Omental fat pad (tissue), 4 donors: ENCODE data around the gene PIK3C2B. TPM values are rescaled to one million over a fixed set of nuclear protein-coding genes. Genes with fewer than 3 reads are reported as not detected.

Experiments used
- ATAC-seq: fragments of 150-250 bp; one replicate; pipeline ENCODE4 v1.9.1; 2016; ENCODE audit warnings: mild to moderate bottlenecking, moderate library complexity; ENCODE audit not compliant: low FRiP score
- DNase-seq: peaks from one replicate; pipeline ENCODE4 v3.0.0-alpha.2; 2019; ENCODE audit warnings: low spot score
- total RNA-seq, 4 donors: library from RNA; depleted of rRNA; stranded (reverse); fragments of >200 nt; gene quantifications; one replicate each; pipeline ENCODE4 v1.1.0, GENCODE V29; 2016
- TF ChIP-seq, protein P1 (sequence below), 3 donors: fragments of 450-650 bp; IDR thresholded peaks; one replicate each; pipeline ENCODE4 v1.5.1; 2016 to 2017; ENCODE audit warnings: antibody characterized with exemption in 3 of 3, mild to moderate bottlenecking in 3 of 3, moderate library complexity in 2 of 3

Gene PIK3C2B
- total RNA-seq, 4 donors from 2014 or later: 17.2 to 42.4 (median 31.6) TPM

DNA sequence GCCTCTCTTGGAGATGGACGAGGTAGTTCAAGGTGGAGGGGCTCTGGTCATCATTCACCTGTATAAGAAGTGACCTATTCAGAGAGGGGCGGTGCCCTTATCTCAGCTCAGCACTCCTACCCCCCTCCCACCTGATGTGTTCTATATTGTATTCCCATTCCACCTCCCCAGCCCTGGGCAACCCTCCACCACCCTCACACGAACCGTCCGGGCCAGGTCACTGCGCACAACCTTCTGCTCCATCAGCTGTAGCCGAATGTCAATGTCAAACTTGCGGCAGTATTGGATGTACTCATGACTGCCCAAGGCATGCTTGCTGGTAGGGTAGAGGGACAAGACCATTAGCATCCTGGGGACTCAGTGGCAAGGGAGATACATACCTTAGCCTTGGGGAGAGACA is 34.3 kb downstream of the PIK3C2B start:
- DNase-seq (no peak), ATAC-seq (no peak)
- TF ChIP-seq, protein P1, sequence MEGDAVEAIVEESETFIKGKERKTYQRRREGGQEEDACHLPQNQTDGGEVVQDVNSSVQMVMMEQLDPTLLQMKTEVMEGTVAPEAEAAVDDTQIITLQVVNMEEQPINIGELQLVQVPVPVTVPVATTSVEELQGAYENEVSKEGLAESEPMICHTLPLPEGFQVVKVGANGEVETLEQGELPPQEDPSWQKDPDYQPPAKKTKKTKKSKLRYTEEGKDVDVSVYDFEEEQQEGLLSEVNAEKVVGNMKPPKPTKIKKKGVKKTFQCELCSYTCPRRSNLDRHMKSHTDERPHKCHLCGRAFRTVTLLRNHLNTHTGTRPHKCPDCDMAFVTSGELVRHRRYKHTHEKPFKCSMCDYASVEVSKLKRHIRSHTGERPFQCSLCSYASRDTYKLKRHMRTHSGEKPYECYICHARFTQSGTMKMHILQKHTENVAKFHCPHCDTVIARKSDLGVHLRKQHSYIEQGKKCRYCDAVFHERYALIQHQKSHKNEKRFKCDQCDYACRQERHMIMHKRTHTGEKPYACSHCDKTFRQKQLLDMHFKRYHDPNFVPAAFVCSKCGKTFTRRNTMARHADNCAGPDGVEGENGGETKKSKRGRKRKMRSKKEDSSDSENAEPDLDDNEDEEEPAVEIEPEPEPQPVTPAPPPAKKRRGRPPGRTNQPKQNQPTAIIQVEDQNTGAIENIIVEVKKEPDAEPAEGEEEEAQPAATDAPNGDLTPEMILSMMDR (IDR thresholded peaks at IDR 0.05): no peak

DNA sequence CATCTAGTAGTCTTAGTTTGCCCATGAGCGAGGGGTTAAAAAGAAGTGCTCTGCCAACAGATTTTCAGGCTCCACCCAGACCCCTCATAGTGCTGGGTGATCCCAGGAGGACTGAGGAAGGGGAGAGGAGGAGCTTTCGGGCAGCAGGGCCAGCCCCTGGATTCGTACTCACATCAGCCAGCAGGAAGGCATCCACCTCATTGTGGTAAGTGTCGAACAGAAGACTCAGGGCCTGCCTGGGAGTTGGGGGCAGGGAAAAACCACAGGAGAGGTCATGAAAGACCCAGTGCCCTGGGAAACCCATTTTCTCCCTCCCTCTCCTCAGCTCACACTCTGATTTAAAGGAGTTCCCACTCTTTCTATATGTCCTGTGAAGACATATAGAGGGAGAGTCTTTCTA is 34.9 kb downstream of the PIK3C2B start:
- TF ChIP-seq, protein P1 (IDR thresholded peaks at IDR 0.05): no peak
- DNase-seq (no peak), ATAC-seq (no peak)

DNA sequence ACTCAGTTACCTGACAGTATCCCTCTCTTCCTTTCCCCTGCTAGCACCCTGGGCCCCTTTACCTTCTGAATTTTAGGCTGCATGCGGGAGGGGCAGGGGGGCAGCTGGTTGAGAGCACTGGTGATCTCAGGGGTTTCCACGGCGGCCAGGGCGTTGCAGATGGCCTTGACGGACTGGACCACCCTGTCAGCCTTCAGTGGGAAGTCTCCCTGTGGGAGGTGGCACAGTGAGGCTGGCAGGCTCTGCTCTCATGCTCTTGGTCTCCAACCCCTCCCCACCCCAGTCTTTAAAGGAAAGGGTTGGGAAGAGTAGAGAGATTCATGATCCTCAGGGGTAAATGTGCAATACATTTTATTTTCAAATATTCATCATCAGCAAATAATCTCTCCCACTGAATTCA is 36.9 kb downstream of the PIK3C2B start:
- TF ChIP-seq, protein P1 (IDR thresholded peaks at IDR 0.05): no peak
- DNase-seq (no peak), ATAC-seq (no peak)

DNA sequence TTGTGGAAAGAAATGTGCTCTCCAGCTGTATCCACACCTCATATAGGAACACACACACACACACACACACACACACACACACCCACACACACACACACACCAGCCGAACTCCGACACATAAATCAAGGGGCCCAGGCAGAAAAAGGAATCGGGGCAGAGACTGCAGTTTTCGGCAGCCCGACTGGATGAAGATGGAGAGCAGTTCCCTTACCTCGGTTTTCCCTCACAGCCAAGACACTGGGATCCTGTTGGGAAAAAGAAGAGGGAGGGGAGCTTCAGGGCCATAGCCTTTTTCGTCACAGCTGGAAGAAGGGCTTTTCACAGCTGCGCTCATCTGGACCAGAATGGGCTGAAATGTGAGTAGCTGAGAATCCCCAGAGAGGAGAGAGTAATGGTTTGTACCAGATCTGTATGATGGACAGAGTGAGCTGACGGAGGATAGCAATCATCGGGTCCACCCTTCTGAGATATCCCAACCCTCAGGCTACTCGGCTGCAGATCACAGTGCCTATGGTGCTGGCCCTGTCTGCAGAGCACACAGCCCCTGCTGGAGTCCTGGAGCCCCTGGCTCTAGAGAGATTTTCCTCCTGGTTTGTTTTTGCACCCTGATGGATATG is 37.7 kb downstream of the PIK3C2B start:
- no peak for ATAC-seq
- TF ChIP-seq, protein P1 (IDR thresholded peaks at IDR 0.05): no peak
- no peak for DNase-seq

DNA sequence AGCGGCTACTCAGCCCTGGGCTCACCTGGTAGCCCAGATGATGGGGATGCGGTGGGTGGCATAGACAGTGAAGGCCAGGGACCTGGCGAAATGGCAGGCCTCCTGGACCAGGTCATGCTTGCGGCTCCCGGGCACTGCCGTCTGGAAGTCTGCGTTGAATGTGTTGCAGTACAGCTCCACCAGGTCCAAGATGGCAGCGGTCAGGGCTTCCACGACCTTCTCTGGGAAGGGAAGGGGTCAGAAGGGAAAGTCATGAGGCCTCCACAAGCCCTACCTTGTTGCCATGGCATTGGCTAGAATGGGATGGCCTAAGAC is 38.8 kb downstream of the PIK3C2B start:
- TF ChIP-seq, protein P1 (IDR thresholded peaks at IDR 0.05): no peak
- DNase-seq (no peak), ATAC-seq (no peak)

DNA sequence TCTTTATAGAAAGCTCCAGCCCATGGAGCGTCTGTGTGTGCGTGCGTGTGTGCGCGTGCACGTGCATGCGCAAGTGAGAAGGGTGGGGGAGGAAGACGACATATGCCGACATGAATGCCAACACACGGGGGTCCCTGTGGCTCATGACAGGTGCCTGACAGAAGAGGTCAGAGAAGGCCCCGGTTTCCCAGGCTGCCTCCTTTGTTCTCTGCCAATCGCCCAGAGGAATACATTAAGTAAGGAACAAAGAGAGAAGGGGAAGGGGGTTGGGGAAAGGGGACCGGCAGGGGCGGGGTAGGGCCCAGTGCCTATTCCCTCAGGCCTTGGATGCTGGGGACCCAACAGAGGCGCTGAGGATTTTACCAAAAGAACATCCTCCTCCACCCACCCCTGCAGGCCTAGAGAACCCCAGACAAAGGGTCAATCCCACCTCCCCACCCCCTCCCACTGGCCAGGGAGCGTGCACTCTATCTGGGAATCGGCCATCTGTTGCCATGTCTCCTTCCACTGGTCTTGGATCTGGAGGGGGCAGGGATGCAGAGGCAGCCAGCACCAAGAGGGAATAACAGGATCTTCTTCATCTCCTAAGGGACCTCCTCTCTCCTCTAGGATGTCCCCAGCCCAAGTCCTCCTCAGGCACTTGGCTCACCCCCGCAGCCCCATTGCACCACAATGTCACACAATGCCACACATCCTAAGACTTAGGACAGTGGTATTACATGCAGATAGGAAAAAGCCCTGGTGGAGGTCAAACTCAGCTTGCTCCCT is 39.4 kb downstream of the PIK3C2B start:
- DNase-seq (no peak), ATAC-seq (no peak)
- TF ChIP-seq, protein P1 (IDR thresholded peaks at IDR 0.05): no peak

DNA sequence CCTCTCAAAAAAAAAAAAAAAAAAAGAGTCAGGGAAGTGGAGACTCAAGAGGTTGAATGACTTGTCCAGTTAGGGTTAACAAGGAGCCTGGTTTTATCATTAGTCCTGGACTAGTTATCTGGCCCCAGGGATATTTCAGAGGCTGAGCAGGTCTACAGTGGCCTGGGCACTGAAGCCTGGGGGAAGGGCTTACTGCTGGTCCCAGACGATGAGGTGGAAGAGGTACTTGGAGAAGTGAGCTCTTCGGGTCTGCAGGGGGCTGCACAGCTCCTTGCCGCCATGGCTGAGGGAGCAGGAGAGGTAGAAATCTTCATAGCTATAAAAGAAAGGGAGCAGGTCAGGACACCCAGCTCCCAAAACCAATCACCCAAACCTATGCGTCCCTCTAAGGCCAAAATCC is 40.1 kb downstream of the PIK3C2B start:
- DNase-seq: no peak
- TF ChIP-seq, protein P1 (IDR thresholded peaks at IDR 0.05): no peak
- ATAC-seq: no peak
